A673 (cell line): ENCODE data around the gene CCL28.
"Not testable (repeated sequence)": the region's sequence is repeated elsewhere in the genome, so short reads cannot be mapped to it uniquely, and the experiment has no call there.

ENCODE experiments used
- EZH2 ChIP-seq: fragments of 200-600 bp; sonication (generic); IDR thresholded peaks from 2 replicates; pipeline ENCODE4 v1.6.1; 2017; ENCODE audit warnings: borderline replicate concordance, low read depth, mild to moderate bottlenecking, mixed read lengths, antibody characterized with exemption, low read length; ENCODE audit not compliant: poor library complexity, severe bottlenecking
- TF ChIP-seq, protein P1 (sequence below): fragments of 300-800, 200-600 bp; sonication (generic); conservative IDR thresholded peaks from 2 replicates; pipeline ENCODE4 v1.5.1; 2017; ENCODE audit warnings: low read depth, mild to moderate bottlenecking, antibody characterized with exemption, low read length, moderate library complexity, mixed read lengths

DNA sequence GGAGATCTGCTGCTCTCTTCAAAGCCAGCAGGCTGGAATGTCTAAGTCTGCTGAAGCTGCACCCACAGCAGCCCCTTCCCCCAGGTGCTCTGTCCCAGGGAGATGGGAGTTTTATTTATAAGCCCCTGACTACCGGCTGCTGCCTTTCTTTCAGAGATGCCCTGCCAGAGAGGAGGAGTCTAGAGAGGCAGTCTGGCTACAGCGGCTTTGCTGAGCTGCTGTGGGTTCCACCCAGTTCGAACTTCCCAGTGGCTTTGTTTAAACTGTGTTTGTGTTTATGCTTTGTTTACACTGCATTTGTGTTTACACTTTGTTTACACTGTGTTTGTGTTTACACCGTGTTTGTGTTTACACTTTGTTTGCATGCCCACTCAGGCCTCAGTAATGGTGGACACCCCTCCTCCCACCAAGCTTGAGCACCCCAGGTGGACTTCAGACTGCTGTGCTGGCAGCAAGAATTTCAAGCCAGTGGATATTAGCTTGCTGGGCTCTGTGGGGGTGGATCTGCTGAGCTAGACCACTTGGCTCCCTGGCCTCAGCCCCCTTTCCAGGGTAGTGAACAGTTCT is 45.4 kb downstream of the CCL28 start:
- TF ChIP-seq, protein P1, sequence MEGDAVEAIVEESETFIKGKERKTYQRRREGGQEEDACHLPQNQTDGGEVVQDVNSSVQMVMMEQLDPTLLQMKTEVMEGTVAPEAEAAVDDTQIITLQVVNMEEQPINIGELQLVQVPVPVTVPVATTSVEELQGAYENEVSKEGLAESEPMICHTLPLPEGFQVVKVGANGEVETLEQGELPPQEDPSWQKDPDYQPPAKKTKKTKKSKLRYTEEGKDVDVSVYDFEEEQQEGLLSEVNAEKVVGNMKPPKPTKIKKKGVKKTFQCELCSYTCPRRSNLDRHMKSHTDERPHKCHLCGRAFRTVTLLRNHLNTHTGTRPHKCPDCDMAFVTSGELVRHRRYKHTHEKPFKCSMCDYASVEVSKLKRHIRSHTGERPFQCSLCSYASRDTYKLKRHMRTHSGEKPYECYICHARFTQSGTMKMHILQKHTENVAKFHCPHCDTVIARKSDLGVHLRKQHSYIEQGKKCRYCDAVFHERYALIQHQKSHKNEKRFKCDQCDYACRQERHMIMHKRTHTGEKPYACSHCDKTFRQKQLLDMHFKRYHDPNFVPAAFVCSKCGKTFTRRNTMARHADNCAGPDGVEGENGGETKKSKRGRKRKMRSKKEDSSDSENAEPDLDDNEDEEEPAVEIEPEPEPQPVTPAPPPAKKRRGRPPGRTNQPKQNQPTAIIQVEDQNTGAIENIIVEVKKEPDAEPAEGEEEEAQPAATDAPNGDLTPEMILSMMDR = not testable (repeated sequence)
- TF ChIP-seq EZH2 = not testable (repeated sequence)
